OCI-LY3 (cell line): ENCODE measurements around the gene PNN.

Experiments used
- H2AFZ ChIP-seq: fragments of 200-600, 300-600 bp; shearing (Covaris generic); 2 replicates; pipeline ENCODE4 v1.6.0; 2014; ENCODE audit warnings: antibody characterized with exemption, low read depth, low read length
- H3K27ac ChIP-seq: fragments of 200-600, 300-600 bp; sonication (generic); 2 replicates; pipeline ENCODE4 v1.5.1; 2014; ENCODE audit warnings: mild to moderate bottlenecking, low read length, moderate library complexity, mixed read lengths
- H3K27me3 ChIP-seq: fragments of 200-600, 300-600 bp; sonication (generic); 2 replicates; pipeline ENCODE4 v1.6.1; 2014; ENCODE audit warnings: low read depth, low read length, mixed read lengths
- H3K36me3 ChIP-seq: fragments of 200-600, 300-600 bp; sonication (generic); replicated peaks from 2 replicates; pipeline ENCODE3; 2014; ENCODE audit warnings: low read depth, low read length, mixed read lengths
- H3K4me1 ChIP-seq: fragments of 300-600, 200-600 bp; sonication (generic); 2 replicates; pipeline ENCODE4 v1.6.1; 2014; ENCODE audit warnings: low read length, mixed read lengths
- H3K4me2 ChIP-seq: fragments of 200-600, 300-600 bp; sonication (generic); 2 replicates; pipeline ENCODE4 v1.6.1; 2014; ENCODE audit warnings: low read length, mixed read lengths
- H3K4me3 ChIP-seq: fragments of 300-600, 200-600 bp; sonication (generic); 2 replicates; pipeline ENCODE4 v1.5.1; 2014; ENCODE audit warnings: antibody characterized with exemption, mild to moderate bottlenecking, low read length, moderate library complexity
- H3K79me2 ChIP-seq: fragments of 300-600, 200-600 bp; shearing (Covaris generic); 2 replicates; pipeline ENCODE4 v1.6.1; 2014; ENCODE audit warnings: mild to moderate bottlenecking, low read length, mixed read lengths
- H3K9ac ChIP-seq: fragments of 300-600, 200-600 bp; shearing (Covaris generic); 2 replicates; pipeline ENCODE4 v1.6.0; 2014; ENCODE audit warnings: mild to moderate bottlenecking, low read length, moderate library complexity
- H3K9me3 ChIP-seq: fragments of 200-600, 300-600 bp; shearing (Covaris generic); 2 replicates; pipeline ENCODE4 v1.6.1; 2014; ENCODE audit warnings: low read length, mixed read lengths; ENCODE audit not compliant: insufficient read depth
- H4K20me1 ChIP-seq: fragments of 200-600, 300-600 bp; sonication (generic); 2 replicates; pipeline ENCODE4 v1.6.1; 2016; ENCODE audit warnings: low read length, mixed read lengths; ENCODE audit not compliant: insufficient read depth
- CTCF ChIP-seq: fragments of 200-600, 300-600 bp; sonication (generic); IDR thresholded peaks from 2 replicates; pipeline ENCODE4 v1.5.1; 2014; ENCODE audit warnings: antibody characterized with exemption, low read length, low read depth
- EZH2phosphoT487 ChIP-seq: fragments of 200-600 bp; shearing (Covaris generic); IDR thresholded peaks from 2 replicates; pipeline ENCODE4 v1.6.1; 2018; ENCODE audit warnings: antibody characterized with exemption, mixed run types, low read depth

The PNN gene

GRCh38 chr14:39145266-39145966 lies 29.6 kb upstream of the PNN start:
- no peaks in the 10 kb centered on the region for H3K27me3 ChIP-seq
- peaks cover 10% of the 10 kb centered on the region for H3K36me3 ChIP-seq
- no peaks in the 10 kb centered on the region for H3K79me2 ChIP-seq
- TF ChIP-seq EZH2phosphoT487 (no peak), CTCF (no peak)
- no peak overlapping the region for H2AFZ ChIP-seq
- H3K4me1 ChIP-seq = no peaks in the 10 kb centered on the region
- no peak overlapping the region for H3K27ac ChIP-seq
- no peaks in the 10 kb centered on the region for H4K20me1 ChIP-seq
- no peak overlapping the region for H3K4me3 ChIP-seq
- H3K4me2 ChIP-seq = no peak overlapping the region
- H3K9ac ChIP-seq = no peak overlapping the region
- H3K9me3 ChIP-seq = no peaks in the 10 kb centered on the region

DNA sequence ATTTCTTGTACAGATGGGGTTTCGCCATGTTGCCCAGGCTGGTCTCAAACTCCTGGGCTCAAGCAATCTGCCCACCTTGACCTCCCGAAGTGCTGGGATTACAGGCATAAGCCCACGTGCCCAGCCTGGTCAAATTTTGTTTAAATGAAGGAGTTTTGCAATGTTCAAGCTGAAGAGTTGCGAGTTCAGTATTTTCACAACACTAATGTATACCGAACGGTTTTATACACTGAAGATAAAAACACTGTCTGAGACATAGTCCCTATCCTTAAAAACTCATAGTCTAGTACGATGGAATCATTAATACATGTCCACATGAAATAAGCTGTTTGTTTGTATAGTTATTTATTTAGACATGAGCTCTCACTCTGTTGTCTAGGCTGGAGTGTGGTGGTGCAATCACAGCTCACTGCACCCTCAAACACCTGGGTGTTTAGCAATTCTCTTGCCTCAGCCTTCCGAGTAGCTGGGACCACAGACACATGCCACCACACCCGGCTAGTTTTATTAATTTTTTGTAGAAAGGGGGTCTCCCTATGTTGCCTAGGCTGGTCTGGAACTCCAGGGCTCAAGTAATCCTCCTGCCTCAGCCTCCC lies 20.4 kb upstream of the PNN start:
- no peaks in the 10 kb centered on the region for H3K9me3 ChIP-seq
- H3K9ac ChIP-seq = no peak overlapping the region
- H3K27ac ChIP-seq = no peak overlapping the region
- H3K4me3 ChIP-seq = no peak overlapping the region
- H2AFZ ChIP-seq = no peak overlapping the region
- H3K4me2 ChIP-seq = no peak overlapping the region
- no peaks in the 10 kb centered on the region for H3K4me1 ChIP-seq
- H4K20me1 ChIP-seq = no peaks in the 10 kb centered on the region
- TF ChIP-seq CTCF (no peak), EZH2phosphoT487 (no peak)
- no peaks in the 10 kb centered on the region for H3K27me3 ChIP-seq
- H3K36me3 ChIP-seq = peaks cover 4% of the 10 kb centered on the region
- H3K79me2 ChIP-seq = no peaks in the 10 kb centered on the region

- H3K27me3 ChIP-seq = no peaks in the 10 kb centered on the region
- TF ChIP-seq EZH2phosphoT487 (no peak), CTCF (no peak)
- no peak overlapping the region for H3K4me2 ChIP-seq
- H3K27ac ChIP-seq = no peak overlapping the region
- no peak overlapping the region for H3K4me3 ChIP-seq
- H4K20me1 ChIP-seq = no peaks in the 10 kb centered on the region
- no peak overlapping the region for H3K9ac ChIP-seq
- H3K36me3 ChIP-seq = no peaks in the 10 kb centered on the region
- H3K4me1 ChIP-seq = no peaks in the 10 kb centered on the region
- no peak overlapping the region for H2AFZ ChIP-seq
- H3K79me2 ChIP-seq = no peaks in the 10 kb centered on the region
- H3K9me3 ChIP-seq = no peaks in the 10 kb centered on the region
Observed at GRCh38 chr14:39157491-39157890, 17.6 kb upstream of the PNN start.

DNA sequence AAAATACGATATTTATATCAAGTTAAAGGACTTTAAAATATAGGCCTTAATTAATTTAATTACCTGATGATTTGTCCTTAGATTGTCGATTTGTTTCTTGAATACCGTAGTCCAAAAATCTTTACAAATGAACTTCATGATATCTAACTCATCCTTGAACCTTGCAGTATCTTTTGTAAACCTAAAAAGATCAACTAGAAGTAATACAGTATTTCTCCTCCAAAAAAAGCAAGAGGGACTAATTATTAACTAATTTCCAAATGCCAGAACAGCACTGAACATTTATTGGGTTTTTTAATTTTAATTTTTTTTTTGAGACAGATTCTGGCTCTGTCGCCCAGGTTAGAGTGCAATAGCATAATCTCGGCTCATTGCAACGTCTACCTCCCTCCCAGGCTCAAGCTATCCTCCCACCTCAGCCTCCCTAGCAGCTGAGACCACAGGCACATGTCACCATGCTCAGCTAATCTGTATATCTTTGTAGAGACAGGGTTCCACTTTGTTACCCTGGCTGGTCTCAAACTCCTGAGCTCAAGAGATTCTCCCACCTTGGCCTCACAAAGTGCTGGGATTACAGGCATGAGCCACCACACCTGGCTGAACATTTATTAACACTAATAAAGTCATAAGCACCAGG lies 16.7 kb upstream of the PNN start:
- Histone ChIP-seq H3K4me1 (no peaks in the 10 kb centered on the region), H3K9me3 (no peaks in the 10 kb centered on the region), H3K79me2 (no peaks in the 10 kb centered on the region)

More for the DNA sequence above, 16.7 kb upstream of the PNN start:
- Histone ChIP-seq H3K9ac (no peak overlapping the region), H3K36me3 (peaks cover 2% of the 10 kb centered on the region), H3K27ac (no peak overlapping the region), H3K4me2 (no peak overlapping the region), H2AFZ (no peak overlapping the region), H3K4me3 (no peak overlapping the region), H4K20me1 (no peaks in the 10 kb centered on the region), H3K27me3 (no peaks in the 10 kb centered on the region)
- no peak for TF ChIP-seq CTCF
- no peak for TF ChIP-seq EZH2phosphoT487
